HG02973 (cell line): ENCODE data around the gene DIPK1A.

ENCODE experiments used
- ATAC-seq: cut with Tn5 transposase; IDR thresholded peaks from one replicate; pipeline ENCODE4 v1.9.1; 2021; ENCODE audit warnings: moderate library complexity; ENCODE audit not compliant: unreplicated experiment

DIPK1A gene

GRCh38 chr1:92961131-92961895 is at the start of gene DIPK1A:
Gene DIPK1A (minus strand): TSS chr1:92961462. CDS start chr1:92961429, 33 bp downstream.
- ATAC-seq: peak; percentile 36

GRCh38 chr1:93007941-93008577 is 46.8 kb upstream of the DIPK1A start:
- ATAC-seq: no peak

GRCh38 chr1:93005252-93005598 is 44.0 kb upstream of the DIPK1A start:
- ATAC-seq: no peak

- no peak for ATAC-seq
These were observed 43.4 kb upstream of the DIPK1A start for GRCh38 chr1:93004566-93005251.

GRCh38 chr1:93003981-93004380 is 42.7 kb upstream of the DIPK1A start:
- ATAC-seq: no peak

- ATAC-seq: no peak
These were observed 41.5 kb upstream of the DIPK1A start for GRCh38 chr1:93002781-93003180.

- no peak for ATAC-seq
These were observed 40.6 kb upstream of the DIPK1A start for GRCh38 chr1:93001893-93002292.

GRCh38 chr1:93000751-93001175 is 39.5 kb upstream of the DIPK1A start:
- ATAC-seq: no peak

GRCh38 chr1:93000291-93000690 is 39.0 kb upstream of the DIPK1A start:
- no peak for ATAC-seq

DNA sequence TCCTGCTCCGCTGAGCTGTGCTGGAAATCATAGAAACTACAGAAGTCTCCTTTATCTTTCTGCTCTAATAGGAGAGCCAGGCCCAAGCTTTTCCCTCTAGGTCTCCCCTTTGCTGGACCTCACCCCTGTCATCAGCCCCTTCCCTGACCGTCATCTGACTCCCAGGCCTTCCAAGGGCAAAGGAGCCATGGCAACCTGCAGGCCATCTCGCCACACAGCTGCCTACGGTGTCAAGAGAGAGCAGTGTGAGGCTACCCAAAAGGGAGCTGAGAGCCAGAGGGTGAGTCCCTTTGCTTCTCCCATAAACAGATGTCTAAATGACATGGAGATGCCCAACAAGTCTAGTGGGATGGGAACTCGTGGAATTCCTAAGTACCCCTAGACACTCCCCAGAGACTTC is 37.6 kb upstream of the DIPK1A start:
- ATAC-seq: no peak

GRCh38 chr1:92995441-92996430 is 34.5 kb upstream of the DIPK1A start:
- ATAC-seq: no peak

DNA sequence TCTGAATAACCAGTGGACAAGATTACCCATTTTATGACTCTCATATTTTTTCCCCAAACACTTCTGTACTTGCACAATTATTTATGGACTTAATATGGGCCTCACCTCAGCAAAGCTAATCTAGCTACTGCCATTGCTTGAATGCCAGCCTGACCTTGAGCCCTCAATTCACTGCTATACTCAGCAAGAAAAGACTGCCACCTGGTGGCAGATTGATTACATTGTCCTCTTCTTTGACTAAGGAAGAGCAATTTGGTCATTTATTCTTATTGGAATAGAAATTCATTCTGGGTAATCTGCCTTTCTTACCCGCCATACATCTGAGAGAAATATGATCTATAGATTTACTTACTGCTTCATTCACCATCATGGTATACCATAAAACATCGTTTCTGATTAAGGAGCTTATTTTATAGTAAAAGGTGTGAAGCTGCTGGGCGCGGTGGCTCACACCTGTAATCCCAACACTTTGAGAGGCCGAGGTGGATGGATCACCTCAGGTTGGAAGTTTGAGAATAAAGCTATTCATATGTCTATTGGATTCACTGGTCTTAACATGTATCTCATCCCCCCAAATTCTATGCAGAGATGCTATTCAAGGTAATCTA is 32.9 kb upstream of the DIPK1A start:
- peak; percentile 84 for ATAC-seq

DNA sequence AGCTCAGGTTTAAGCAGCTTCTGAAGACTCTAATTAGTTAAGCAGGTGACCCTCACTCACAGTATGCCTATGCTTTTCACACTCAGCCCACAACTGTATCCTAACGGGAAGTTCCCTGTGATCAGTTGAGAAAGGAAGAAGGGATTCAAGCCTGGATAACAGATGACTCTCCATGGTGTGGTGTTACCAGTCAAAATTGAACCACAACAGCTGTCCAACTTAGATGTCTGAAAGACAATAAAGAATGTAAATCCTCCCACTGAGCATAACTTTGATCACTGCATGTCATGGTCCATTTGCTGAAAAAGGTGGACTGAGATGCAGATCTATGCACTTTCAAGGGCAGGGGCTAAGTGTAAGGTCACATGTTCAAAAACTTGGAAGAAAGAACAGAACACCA is 32.3 kb upstream of the DIPK1A start:
- ATAC-seq: no peak

GRCh38 chr1:92992877-92993276 is 31.6 kb upstream of the DIPK1A start:
- no peak for ATAC-seq

DNA sequence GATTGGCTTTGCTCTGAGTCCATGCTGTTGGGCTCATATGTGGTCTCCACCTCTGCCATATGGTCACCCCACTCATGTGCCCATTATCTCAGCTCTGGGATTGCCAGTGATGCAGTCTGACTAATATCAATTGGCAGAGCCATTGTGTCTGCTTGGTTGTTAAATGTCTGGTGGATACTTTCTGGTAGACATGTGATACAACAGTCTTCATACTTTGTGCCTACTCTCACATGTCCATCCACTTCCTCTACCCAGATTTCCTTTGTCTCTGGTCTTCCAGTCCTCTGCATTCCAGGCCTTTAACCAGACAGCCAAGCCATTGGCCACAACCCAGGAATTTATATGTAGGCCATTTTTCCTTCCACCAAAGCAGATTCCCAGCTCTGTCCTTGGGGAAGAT is 30.8 kb upstream of the DIPK1A start:
- ATAC-seq: no peak

DNA sequence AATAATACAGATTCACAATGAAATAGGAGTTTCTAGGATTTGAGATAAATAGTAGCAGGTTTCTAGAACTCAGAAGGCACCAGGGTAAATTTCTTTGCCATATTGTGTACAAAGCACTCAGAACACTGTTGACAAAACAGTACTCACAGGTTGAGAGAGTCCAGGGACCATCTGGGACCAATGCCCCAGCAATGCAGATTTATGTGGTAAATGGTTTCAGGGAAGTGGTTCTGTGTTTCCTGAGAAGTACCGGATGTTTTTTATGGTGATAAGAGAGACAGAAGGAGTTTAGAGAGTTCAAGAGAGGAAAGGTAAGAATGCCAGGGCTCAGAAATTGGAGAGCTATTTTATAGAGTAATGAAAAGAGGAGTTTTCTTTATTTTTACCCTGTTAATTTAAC is 29.6 kb upstream of the DIPK1A start:
- no peak for ATAC-seq

- no peak for ATAC-seq
These were observed 28.8 kb upstream of the DIPK1A start for GRCh38 chr1:92989936-92990583.

- ATAC-seq: no peak
These were observed 28.0 kb upstream of the DIPK1A start for GRCh38 chr1:92989253-92989652.

- no peak for ATAC-seq
These were observed 26.2 kb upstream of the DIPK1A start for GRCh38 chr1:92987462-92987861.

DNA sequence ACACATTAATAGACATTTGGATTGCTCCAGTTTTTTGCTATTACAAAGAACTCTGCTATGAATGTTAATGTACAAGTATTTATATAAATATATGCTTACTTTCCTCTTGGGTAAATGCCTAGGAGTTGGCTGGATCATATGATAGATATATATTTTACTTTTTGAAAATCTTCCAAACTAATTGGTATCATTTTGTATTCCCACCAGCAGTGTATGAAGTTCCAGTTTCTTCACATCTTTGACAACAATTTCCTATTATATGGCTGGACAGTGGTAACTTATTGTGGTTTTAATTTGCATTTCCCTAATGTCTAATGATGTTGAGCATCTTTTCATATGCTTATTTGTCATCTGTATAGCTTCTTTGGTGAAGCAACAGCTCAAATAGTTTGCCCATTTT is 23.8 kb upstream of the DIPK1A start:
- ATAC-seq: no peak
